ENCODE measurements around the gene UNC5A.
A peak's percentile ranks its signal among the peaks of the same experiment; 100 is the strongest.

The UNC5A gene

GRCh38 chr5:176816043-176816745, 5.8 kb downstream of the UNC5A start:
- Histone ChIP-seq H3K4me1 (ENCODE audit: control insufficient read depth, insufficient read depth, low read length, poor library complexity, severe bottlenecking) (no peaks in the 10 kb centered on the region), H3K9me3 (ENCODE audit: control insufficient read depth, low read length) (no peaks in the 10 kb centered on the region), H3K36me3 (ENCODE audit: control insufficient read depth, insufficient read depth, low read length) (no peaks in the 10 kb centered on the region), H3K27ac (ENCODE audit: low read depth, low read length, severe bottlenecking) (no peak overlapping the region), H3K4me3 (ENCODE audit: extremely low read depth, insufficient read depth, low read length, poor library complexity, severe bottlenecking) (no peak overlapping the region)
- 76 to 77% methylated on average over 3 of the region's 5 CpGs for WGBS, 2 experiments (ENCODE audit: insufficient coverage in 2 of 2)

- 23 to 33% methylated on average over 4 to 7 of the region's 9 CpGs for WGBS, 2 experiments (ENCODE audit: insufficient coverage in 2 of 2)
- H3K9me3 ChIP-seq (ENCODE audit: control insufficient read depth, low read length), result no peaks in the 10 kb centered on the region
- H3K36me3 ChIP-seq (ENCODE audit: control insufficient read depth, insufficient read depth, low read length), result no peaks in the 10 kb centered on the region
- no peak overlapping the region for H3K4me3 ChIP-seq (ENCODE audit: extremely low read depth, insufficient read depth, low read length, poor library complexity, severe bottlenecking)
- no peak overlapping the region for H3K27ac ChIP-seq (ENCODE audit: low read depth, low read length, severe bottlenecking)
- no peaks in the 10 kb centered on the region for H3K4me1 ChIP-seq (ENCODE audit: control insufficient read depth, insufficient read depth, low read length, poor library complexity, severe bottlenecking)
Measured at GRCh38 chr5:176816791-176817347, 6.5 kb downstream of the UNC5A start.

GRCh38 chr5:176817369-176817840, 7.0 kb downstream of the UNC5A start:
- H3K9me3 ChIP-seq (ENCODE audit: control insufficient read depth, low read length), result no peaks in the 10 kb centered on the region
- no peak overlapping the region for H3K27ac ChIP-seq (ENCODE audit: low read depth, low read length, severe bottlenecking)
- no peaks in the 10 kb centered on the region for H3K36me3 ChIP-seq (ENCODE audit: control insufficient read depth, insufficient read depth, low read length)
- H3K4me3 ChIP-seq (ENCODE audit: extremely low read depth, insufficient read depth, low read length, poor library complexity, severe bottlenecking), result peak overlapping the region; percentile 37
- WGBS, 2 experiments (ENCODE audit: insufficient coverage in 2 of 2), result 1% methylated on average over 15 to 27 of the region's 42 CpGs
- peaks cover under 1% of the 10 kb centered on the region for H3K4me1 ChIP-seq (ENCODE audit: control insufficient read depth, insufficient read depth, low read length, poor library complexity, severe bottlenecking)

GRCh38 chr5:176817841-176818377, 7.5 kb downstream of the UNC5A start:
- H3K4me3 ChIP-seq (ENCODE audit: extremely low read depth, insufficient read depth, low read length, poor library complexity, severe bottlenecking), result peak overlapping the region; percentile 37
- H3K36me3 ChIP-seq (ENCODE audit: control insufficient read depth, insufficient read depth, low read length), result no peaks in the 10 kb centered on the region
- 1% methylated on average over 48 to 55 of the region's 55 CpGs for WGBS, 2 experiments (ENCODE audit: insufficient coverage in 2 of 2)
- H3K9me3 ChIP-seq (ENCODE audit: control insufficient read depth, low read length), result no peaks in the 10 kb centered on the region
- peaks cover 4% of the 10 kb centered on the region for H3K4me1 ChIP-seq (ENCODE audit: control insufficient read depth, insufficient read depth, low read length, poor library complexity, severe bottlenecking)
- no peak overlapping the region for H3K27ac ChIP-seq (ENCODE audit: low read depth, low read length, severe bottlenecking)

GRCh38 chr5:176818391-176819098, 8.2 kb downstream of the UNC5A start:
- no peaks in the 10 kb centered on the region for H3K9me3 ChIP-seq (ENCODE audit: control insufficient read depth, low read length)
- H3K4me1 ChIP-seq (ENCODE audit: control insufficient read depth, insufficient read depth, low read length, poor library complexity, severe bottlenecking), result peaks cover 4% of the 10 kb centered on the region
- 60 to 83% methylated on average over 6 to 7 of the region's 12 CpGs for WGBS, 2 experiments (ENCODE audit: insufficient coverage in 2 of 2)
- H3K36me3 ChIP-seq (ENCODE audit: control insufficient read depth, insufficient read depth, low read length), result no peaks in the 10 kb centered on the region
- H3K27ac ChIP-seq (ENCODE audit: low read depth, low read length, severe bottlenecking), result no peak overlapping the region
- no peak overlapping the region for H3K4me3 ChIP-seq (ENCODE audit: extremely low read depth, insufficient read depth, low read length, poor library complexity, severe bottlenecking)

- Histone ChIP-seq H3K4me1 (ENCODE audit: control insufficient read depth, insufficient read depth, low read length, poor library complexity, severe bottlenecking) (peaks cover 4% of the 10 kb centered on the region), H3K4me3 (ENCODE audit: extremely low read depth, insufficient read depth, low read length, poor library complexity, severe bottlenecking) (no peak overlapping the region), H3K9me3 (ENCODE audit: control insufficient read depth, low read length) (no peaks in the 10 kb centered on the region), H3K36me3 (ENCODE audit: control insufficient read depth, insufficient read depth, low read length) (no peaks in the 10 kb centered on the region), H3K27ac (ENCODE audit: low read depth, low read length, severe bottlenecking) (no peak overlapping the region)
- WGBS, 2 experiments (ENCODE audit: insufficient coverage in 2 of 2), result 73 to 83% methylated on average over 3 to 4 of the region's 5 CpGs
Measured at GRCh38 chr5:176819476-176819875, 9.1 kb downstream of the UNC5A start.

GRCh38 chr5:176820937-176821336, 10.6 kb downstream of the UNC5A start:
- Histone ChIP-seq H3K36me3 (ENCODE audit: control insufficient read depth, insufficient read depth, low read length) (no peaks in the 10 kb centered on the region), H3K9me3 (ENCODE audit: control insufficient read depth, low read length) (no peaks in the 10 kb centered on the region), H3K27ac (ENCODE audit: low read depth, low read length, severe bottlenecking) (no peak overlapping the region), H3K4me1 (ENCODE audit: control insufficient read depth, insufficient read depth, low read length, poor library complexity, severe bottlenecking) (peaks cover 4% of the 10 kb centered on the region), H3K4me3 (ENCODE audit: extremely low read depth, insufficient read depth, low read length, poor library complexity, severe bottlenecking) (no peak overlapping the region)
- WGBS, 2 experiments (ENCODE audit: insufficient coverage in 2 of 2), result 82 to 95% methylated on average over 6 of the region's 7 CpGs

GRCh38 chr5:176821441-176821840, 11.1 kb downstream of the UNC5A start:
- H3K9me3 ChIP-seq (ENCODE audit: control insufficient read depth, low read length), result no peaks in the 10 kb centered on the region
- no peak overlapping the region for H3K4me3 ChIP-seq (ENCODE audit: extremely low read depth, insufficient read depth, low read length, poor library complexity, severe bottlenecking)
- no peak overlapping the region for H3K27ac ChIP-seq (ENCODE audit: low read depth, low read length, severe bottlenecking)
- peaks cover 4% of the 10 kb centered on the region for H3K4me1 ChIP-seq (ENCODE audit: control insufficient read depth, insufficient read depth, low read length, poor library complexity, severe bottlenecking)
- no peaks in the 10 kb centered on the region for H3K36me3 ChIP-seq (ENCODE audit: control insufficient read depth, insufficient read depth, low read length)
- 90 to 96% methylated on average over 6 of the region's 6 CpGs for WGBS, 2 experiments (ENCODE audit: insufficient coverage in 2 of 2)

- WGBS, 2 experiments (ENCODE audit: insufficient coverage in 2 of 2), result 80 to 83% methylated on average over 13 of the region's 13 CpGs
- no peak overlapping the region for H3K27ac ChIP-seq (ENCODE audit: low read depth, low read length, severe bottlenecking)
- no peak overlapping the region for H3K4me3 ChIP-seq (ENCODE audit: extremely low read depth, insufficient read depth, low read length, poor library complexity, severe bottlenecking)
- H3K9me3 ChIP-seq (ENCODE audit: control insufficient read depth, low read length), result no peaks in the 10 kb centered on the region
- peaks cover 4% of the 10 kb centered on the region for H3K4me1 ChIP-seq (ENCODE audit: control insufficient read depth, insufficient read depth, low read length, poor library complexity, severe bottlenecking)
- no peaks in the 10 kb centered on the region for H3K36me3 ChIP-seq (ENCODE audit: control insufficient read depth, insufficient read depth, low read length)
Measured at GRCh38 chr5:176822041-176822792, 11.9 kb downstream of the UNC5A start.

GRCh38 chr5:176822793-176823481, 12.6 kb downstream of the UNC5A start:
- Histone ChIP-seq H3K4me3 (ENCODE audit: extremely low read depth, insufficient read depth, low read length, poor library complexity, severe bottlenecking) (no peak overlapping the region), H3K4me1 (ENCODE audit: control insufficient read depth, insufficient read depth, low read length, poor library complexity, severe bottlenecking) (peaks cover 4% of the 10 kb centered on the region), H3K27ac (ENCODE audit: low read depth, low read length, severe bottlenecking) (no peak overlapping the region), H3K9me3 (ENCODE audit: control insufficient read depth, low read length) (no peaks in the 10 kb centered on the region), H3K36me3 (ENCODE audit: control insufficient read depth, insufficient read depth, low read length) (no peaks in the 10 kb centered on the region)
- WGBS, 2 experiments (ENCODE audit: insufficient coverage in 2 of 2), result 81 to 84% methylated on average over 21 of the region's 21 CpGs
